ENCODE measurements around the gene DHCR7.

The DHCR7 gene

GRCh38 chr11:71408826-71409225, 39.4 kb downstream of the DHCR7 start:
- no peak for ATAC-seq

GRCh38 chr11:71407356-71407755, 40.8 kb downstream of the DHCR7 start:
- no peak for ATAC-seq

- no peak for ATAC-seq
These were observed 41.5 kb downstream of the DHCR7 start for GRCh38 chr11:71406681-71407080.

GRCh38 chr11:71404209-71404608, 44.0 kb downstream of the DHCR7 start:
- ATAC-seq: no peak

GRCh38 chr11:71402878-71403277, 45.3 kb downstream of the DHCR7 start:
- ATAC-seq: no peak

- ATAC-seq: no peak
These were observed 48.0 kb downstream of the DHCR7 start for GRCh38 chr11:71400216-71400615.

GRCh38 chr11:71399341-71399740, 48.9 kb downstream of the DHCR7 start:
- ATAC-seq: no peak

- ATAC-seq: no peak
These were observed 50.2 kb downstream of the DHCR7 start for GRCh38 chr11:71397961-71398360.

- ATAC-seq: no peak
These were observed 50.8 kb downstream of the DHCR7 start for GRCh38 chr11:71397331-71397860.

GRCh38 chr11:71396548-71397123, 51.6 kb downstream of the DHCR7 start:
- ATAC-seq: no peak

- no peak for ATAC-seq
These were observed 52.4 kb downstream of the DHCR7 start for GRCh38 chr11:71395774-71396173.

GRCh38 chr11:71395263-71395560, 53.0 kb downstream of the DHCR7 start:
- no peak for ATAC-seq

GRCh38 chr11:71393283-71393682, 54.9 kb downstream of the DHCR7 start:
- no peak for ATAC-seq

- no peak for ATAC-seq
These were observed 56.4 kb downstream of the DHCR7 start for GRCh38 chr11:71391796-71392195.

- no peak for ATAC-seq
These were observed 56.8 kb downstream of the DHCR7 start for GRCh38 chr11:71391352-71391751.

- ATAC-seq: no peak
These were observed 59.5 kb downstream of the DHCR7 start for GRCh38 chr11:71388637-71389235.

- no peak for ATAC-seq
These were observed 60.2 kb downstream of the DHCR7 start for GRCh38 chr11:71387784-71388636.

GRCh38 chr11:71387200-71387599, 61.0 kb downstream of the DHCR7 start:
- no peak for ATAC-seq

GRCh38 chr11:71386202-71386601, 62.0 kb downstream of the DHCR7 start:
- ATAC-seq: no peak

- ATAC-seq: no peak
These were observed 63.1 kb downstream of the DHCR7 start for GRCh38 chr11:71385091-71385490.

- ATAC-seq: no peak
These were observed 63.6 kb downstream of the DHCR7 start for GRCh38 chr11:71384561-71384960.
